ENCODE results near the gene SOHLH2. TPM values are rescaled to one million over a fixed set of nuclear protein-coding genes. Genes with fewer than 3 reads are reported as not detected.

Gene SOHLH2
- total and polyA plus RNA-seq, 2 donors: 0.32 to 2.2 TPM

DNA sequence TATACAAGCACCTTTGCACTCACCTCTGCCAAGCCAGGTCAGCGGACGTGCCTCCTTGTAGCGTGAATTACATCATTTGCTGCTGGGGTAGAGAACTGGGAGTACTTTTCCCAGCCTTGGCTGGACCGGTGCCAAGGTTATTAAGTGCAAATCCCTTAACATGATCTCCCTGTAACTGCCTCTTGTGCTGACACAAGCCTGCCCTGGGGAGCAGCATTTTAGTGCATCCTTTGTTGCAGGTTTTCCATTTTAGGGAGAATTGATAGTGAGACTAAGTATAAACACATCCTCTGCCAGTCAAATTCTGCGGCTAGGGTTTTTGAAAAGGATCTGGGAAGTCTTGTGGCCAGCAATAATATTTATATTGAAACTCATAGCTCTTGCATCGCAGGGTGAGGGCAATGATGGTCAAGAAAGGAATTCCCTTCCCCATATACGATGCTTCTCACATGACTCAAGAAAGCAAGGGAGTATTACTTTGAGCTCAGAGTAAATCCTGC lies 50.5 kb downstream of the SOHLH2 start:
- Histone ChIP-seq H3K4me1 (ENCODE audit: insufficient read depth) (no peaks in the 10 kb centered on the region), H3K36me3 (ENCODE audit: insufficient read depth) (no peaks in the 10 kb centered on the region), H3K27ac (ENCODE audit: low read depth) (no peak overlapping the region), H3K4me3 (ENCODE audit: low read depth, low read length) (no peak overlapping the region)
- no peak for DNase-seq (ENCODE audit: extremely low spot score)
- WGBS: 29% methylated on average over 7 of the region's 7 CpGs

DNA sequence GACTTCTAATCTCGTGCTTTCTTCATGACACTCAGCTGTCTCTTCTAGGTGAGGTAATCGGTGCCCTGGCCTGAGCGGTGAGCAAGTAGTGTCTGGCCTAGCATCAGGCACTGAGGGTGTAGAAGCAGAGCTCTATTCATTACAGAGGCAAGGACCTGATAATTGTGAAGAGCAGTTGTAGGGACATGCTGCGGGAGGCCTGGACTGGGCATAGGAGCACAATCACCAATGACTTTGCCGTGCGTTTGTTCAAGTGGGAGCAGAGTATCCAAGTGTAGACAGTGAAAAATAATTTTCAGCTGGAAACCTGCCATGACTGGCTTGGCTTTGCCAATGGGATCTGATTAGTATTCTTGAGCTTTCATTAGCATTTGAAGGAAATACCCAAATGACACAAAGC lies 51.1 kb downstream of the SOHLH2 start:
- WGBS: 85% methylated on average over 6 of the region's 6 CpGs

DNA sequence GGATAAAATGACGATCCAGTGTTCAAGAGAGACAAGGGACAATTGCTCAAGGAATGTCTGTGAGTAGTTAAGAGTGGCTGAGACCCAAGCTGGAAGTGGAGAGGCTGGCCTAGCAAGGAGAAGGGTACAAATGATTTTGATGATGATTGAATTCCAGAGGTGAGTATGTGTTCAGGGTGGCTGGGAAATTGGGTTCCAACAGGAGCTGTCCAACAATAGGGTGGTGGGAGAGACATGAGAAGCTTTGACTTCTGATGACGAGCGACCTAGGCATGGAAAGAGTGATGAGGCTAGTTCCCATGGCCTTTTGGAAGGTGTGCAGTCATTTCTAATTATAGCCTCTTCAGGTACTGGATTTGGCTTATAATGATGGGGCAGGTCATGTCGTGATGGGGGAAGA lies 54.1 kb downstream of the SOHLH2 start:
- Histone ChIP-seq H3K4me1 (ENCODE audit: insufficient read depth) (no peaks in the 10 kb centered on the region), H3K27ac (ENCODE audit: low read depth) (no peak overlapping the region), H3K4me3 (ENCODE audit: low read depth, low read length) (no peak overlapping the region), H3K36me3 (ENCODE audit: insufficient read depth) (no peaks in the 10 kb centered on the region)
- 88% methylated on average over 4 of the region's 4 CpGs for WGBS
- no peak for DNase-seq (ENCODE audit: extremely low spot score)

More for the DNA sequence above, 51.1 kb downstream of the SOHLH2 start:
- Histone ChIP-seq H3K4me3 (ENCODE audit: low read depth, low read length) (no peak overlapping the region), H3K36me3 (ENCODE audit: insufficient read depth) (no peaks in the 10 kb centered on the region), H3K4me1 (ENCODE audit: insufficient read depth) (no peaks in the 10 kb centered on the region), H3K27ac (ENCODE audit: low read depth) (no peak overlapping the region)
- DNase-seq (ENCODE audit: extremely low spot score): no peak

DNA sequence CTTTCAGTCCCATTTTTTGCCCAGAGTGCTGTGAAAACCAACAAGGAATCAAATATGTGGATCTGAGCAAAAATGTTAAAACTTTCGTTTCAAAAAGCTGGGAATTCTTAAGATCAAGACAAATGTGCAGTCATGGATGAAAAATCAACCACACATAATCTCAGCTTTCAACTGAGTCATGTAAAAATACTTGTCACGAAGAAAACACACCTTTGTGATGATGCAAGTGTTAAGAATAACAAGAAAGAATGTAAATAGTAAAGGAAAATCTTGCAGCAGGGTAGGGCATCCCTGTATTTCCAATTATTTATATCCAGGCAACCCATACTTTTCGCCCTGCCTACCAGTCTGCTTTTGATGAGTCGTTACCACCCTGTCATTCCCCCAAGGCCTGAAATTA lies 55.7 kb downstream of the SOHLH2 start:
- WGBS: 83% methylated on average over 4 of the region's 4 CpGs

DNA sequence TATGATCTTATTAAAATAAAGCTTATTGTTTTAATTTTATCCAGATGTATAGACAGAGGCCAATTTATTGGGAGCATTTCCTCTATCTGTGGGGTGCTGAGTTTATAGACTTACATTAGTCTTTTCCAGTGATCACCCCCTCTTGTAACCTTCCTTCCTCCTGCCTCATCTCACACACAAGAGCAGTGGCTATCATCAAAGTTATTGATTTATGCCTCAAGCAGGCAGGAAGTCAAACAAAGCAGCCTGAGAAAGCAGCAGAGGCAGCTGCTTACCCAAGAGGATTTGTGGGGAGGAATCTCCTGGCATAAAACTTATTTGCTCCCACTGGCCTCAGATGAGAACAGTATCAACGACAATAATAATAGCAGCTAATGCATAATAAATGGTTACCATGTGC lies 56.9 kb downstream of the SOHLH2 start:
- Histone ChIP-seq H3K27ac (ENCODE audit: low read depth) (no peak overlapping the region), H3K4me1 (ENCODE audit: insufficient read depth) (no peaks in the 10 kb centered on the region), H3K4me3 (ENCODE audit: low read depth, low read length) (no peak overlapping the region), H3K36me3 (ENCODE audit: insufficient read depth) (no peaks in the 10 kb centered on the region)
- 33% methylated on average over 1 of the region's 1 CpG for WGBS
- DNase-seq (ENCODE audit: extremely low spot score): no peak

More for the DNA sequence above, 55.7 kb downstream of the SOHLH2 start:
- H3K4me1 ChIP-seq (ENCODE audit: insufficient read depth): no peaks in the 10 kb centered on the region
- no peak overlapping the region for H3K27ac ChIP-seq (ENCODE audit: low read depth)
- no peak overlapping the region for H3K4me3 ChIP-seq (ENCODE audit: low read depth, low read length)
- no peak for DNase-seq (ENCODE audit: extremely low spot score)
- H3K36me3 ChIP-seq (ENCODE audit: insufficient read depth): no peaks in the 10 kb centered on the region

DNA sequence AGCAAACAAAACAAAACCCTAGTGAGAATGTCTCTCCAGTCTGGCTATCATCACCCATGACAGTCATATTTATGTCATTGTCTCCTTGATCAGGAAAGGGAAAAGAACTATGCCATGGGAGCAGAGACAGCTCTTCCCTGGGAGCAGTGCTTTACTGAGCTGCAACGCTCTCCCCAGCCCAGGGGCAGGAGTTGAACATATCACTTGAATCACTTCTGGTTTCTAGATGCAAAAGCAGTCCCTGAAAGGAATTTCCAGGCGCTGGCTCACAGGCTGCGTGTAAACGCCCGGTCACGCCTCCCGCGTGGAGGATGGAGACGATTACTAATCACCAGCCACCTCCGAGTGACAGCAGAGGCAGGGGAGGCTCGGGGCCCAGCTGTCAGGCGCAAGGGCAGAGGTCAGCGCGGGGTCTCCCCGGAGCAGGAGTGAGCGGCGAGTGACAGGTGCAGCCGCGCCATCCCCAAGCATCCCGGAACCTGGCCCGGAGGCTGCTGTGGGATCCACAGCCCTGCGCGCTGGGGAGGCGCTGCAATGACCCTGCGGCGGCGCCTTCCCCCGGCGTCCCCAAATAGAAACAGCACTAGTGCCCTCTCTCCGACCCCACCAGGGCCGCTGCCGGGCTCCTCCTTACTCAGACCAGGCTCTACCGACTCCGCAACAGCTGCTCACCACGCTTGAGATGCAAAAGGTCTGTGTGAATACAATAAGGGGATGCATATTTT lies 59.6 kb downstream of the SOHLH2 start:
- Histone ChIP-seq H3K36me3 (ENCODE audit: insufficient read depth) (no peaks in the 10 kb centered on the region), H3K4me3 (ENCODE audit: low read depth, low read length) (no peak overlapping the region), H3K4me1 (ENCODE audit: insufficient read depth) (no peaks in the 10 kb centered on the region), H3K27ac (ENCODE audit: low read depth) (no peak overlapping the region)
- no peak for DNase-seq (ENCODE audit: extremely low spot score)
- WGBS: 10% methylated on average over 35 of the region's 35 CpGs

DNA sequence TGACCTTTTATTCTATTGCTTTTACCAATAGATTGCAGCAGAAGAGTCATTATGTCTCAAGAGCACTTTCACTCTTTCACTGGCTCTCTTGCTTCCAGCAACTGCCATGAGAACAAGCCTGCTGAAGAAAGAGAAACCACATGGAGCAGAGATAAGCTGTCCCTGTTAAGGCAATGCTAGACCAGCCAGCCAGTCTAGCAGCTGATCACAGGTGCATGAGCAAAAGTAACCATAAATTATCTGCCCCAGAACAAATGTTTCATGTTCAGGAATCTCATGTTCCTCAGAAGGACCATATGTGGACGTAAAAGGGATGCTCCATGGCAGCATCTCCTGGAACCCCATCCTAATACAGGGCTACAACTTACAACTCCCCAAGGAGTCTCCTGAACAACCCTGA lies 62.8 kb downstream of the SOHLH2 start:
- H3K4me3 ChIP-seq (ENCODE audit: low read depth, low read length): no peak overlapping the region
- H3K27ac ChIP-seq (ENCODE audit: low read depth): no peak overlapping the region
- H3K4me1 ChIP-seq (ENCODE audit: insufficient read depth): no peaks in the 10 kb centered on the region
- H3K36me3 ChIP-seq (ENCODE audit: insufficient read depth): no peaks in the 10 kb centered on the region
- WGBS: 85% methylated on average over 1 of the region's 1 CpG
- no peak for DNase-seq (ENCODE audit: extremely low spot score)

DNA sequence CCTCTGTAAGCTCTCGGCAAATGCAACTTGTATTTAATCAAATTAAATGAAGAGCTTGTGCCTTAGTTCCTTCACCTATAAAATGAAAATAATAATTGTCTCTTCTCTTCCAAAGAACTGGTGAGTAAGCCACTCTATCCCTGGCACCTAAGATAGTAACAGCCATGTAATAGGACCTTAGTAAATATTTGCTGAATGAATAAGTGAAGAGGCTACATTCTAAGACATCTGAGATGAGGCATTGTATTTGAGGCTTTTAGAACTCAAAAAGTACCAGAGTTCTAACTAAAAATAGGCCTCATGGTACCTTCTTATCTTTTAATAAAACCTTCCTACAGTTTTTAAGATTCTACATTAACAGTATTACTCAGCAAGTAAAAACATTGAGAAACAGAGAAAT lies 65.9 kb downstream of the SOHLH2 start:
- no peak overlapping the region for H3K4me3 ChIP-seq (ENCODE audit: low read depth, low read length)
- DNase-seq (ENCODE audit: extremely low spot score): no peak
- H3K27ac ChIP-seq (ENCODE audit: low read depth): no peak overlapping the region
- H3K36me3 ChIP-seq (ENCODE audit: insufficient read depth): no peaks in the 10 kb centered on the region
- 95% methylated on average over 1 of the region's 1 CpG for WGBS
- H3K4me1 ChIP-seq (ENCODE audit: insufficient read depth): no peaks in the 10 kb centered on the region

DNA sequence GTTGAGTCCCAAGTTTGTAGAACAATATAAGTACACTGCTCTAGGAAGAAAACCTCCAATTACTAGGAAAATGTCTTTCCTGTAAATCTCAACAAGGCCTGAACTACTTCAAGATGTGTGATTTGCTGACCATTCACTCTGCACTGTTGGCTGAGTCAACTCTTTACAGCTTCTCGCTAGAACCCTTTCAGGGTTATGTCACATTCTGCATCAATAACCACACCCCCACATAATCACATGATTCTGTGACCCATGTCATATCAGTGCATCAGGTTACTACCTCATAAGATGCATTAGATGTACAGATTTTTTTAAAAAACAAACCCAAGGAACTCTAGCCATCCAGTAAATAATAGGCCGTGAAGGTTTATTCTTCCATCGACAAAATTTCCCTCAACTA lies 67.0 kb downstream of the SOHLH2 start:
- no peak overlapping the region for H3K4me3 ChIP-seq (ENCODE audit: low read depth, low read length)
- no peaks in the 10 kb centered on the region for H3K4me1 ChIP-seq (ENCODE audit: insufficient read depth)
- DNase-seq (ENCODE audit: extremely low spot score): no peak
- 94% methylated on average over 3 of the region's 3 CpGs for WGBS
- H3K36me3 ChIP-seq (ENCODE audit: insufficient read depth): no peaks in the 10 kb centered on the region
- no peak overlapping the region for H3K27ac ChIP-seq (ENCODE audit: low read depth)

DNA sequence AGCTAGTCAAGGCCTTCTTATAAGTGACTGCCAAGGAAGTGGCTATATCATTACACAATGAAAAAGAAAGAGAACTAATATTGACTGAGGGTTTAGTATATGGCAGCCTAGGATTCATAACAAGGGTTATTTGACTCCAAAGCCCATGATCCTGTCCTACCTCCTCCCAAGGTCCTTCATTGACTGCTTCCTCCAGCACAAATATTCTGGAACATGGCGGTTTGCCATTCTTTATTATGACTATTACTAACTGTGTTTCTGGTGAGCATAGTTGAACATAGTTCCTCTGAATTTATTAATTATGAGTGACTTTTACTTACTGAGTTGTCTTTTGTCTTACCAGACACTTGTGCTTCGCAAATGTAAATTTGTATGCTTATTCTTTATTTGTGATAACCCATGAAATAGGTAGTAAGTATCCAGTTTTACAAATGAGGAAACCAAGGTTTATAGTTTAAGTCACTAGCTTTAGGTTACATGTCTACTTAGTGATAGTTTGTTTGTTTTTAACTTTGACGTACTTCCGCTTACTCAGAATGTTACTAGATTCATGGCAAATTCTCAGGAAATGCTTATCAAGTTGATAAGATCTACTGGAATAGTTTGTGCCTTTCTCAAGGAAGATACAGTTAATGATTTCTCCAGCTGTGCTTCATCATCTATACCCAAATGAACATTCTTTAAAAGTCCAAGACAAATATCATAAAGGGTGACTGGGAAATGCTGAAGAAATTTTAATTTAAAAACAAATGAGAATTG lies 67.7 kb downstream of the SOHLH2 start:
- DNase-seq (ENCODE audit: extremely low spot score): no peak
- Histone ChIP-seq H3K36me3 (ENCODE audit: insufficient read depth) (no peaks in the 10 kb centered on the region), H3K4me3 (ENCODE audit: low read depth, low read length) (no peak overlapping the region), H3K4me1 (ENCODE audit: insufficient read depth) (no peaks in the 10 kb centered on the region), H3K27ac (ENCODE audit: low read depth) (no peak overlapping the region)
- 83% methylated on average over 4 of the region's 4 CpGs for WGBS

DNA sequence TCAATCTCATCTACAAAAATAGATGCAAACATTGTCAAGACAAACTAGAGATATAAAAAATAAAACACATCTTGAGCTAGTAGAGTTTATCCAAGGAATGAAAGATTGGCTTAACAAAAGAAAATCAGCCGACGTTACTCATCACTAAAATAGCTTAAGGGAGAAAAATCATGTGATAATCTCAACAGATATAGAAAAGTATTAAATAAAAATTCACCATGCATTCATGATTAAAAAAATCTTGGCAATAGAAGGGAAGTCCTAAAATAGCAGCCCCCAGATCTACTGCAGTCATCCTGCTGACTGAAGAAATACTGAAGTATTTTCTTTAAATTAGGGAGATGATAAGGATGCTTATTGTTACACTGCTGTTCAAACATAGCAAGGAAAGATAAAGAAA lies 70.6 kb downstream of the SOHLH2 start:
- H3K4me1 ChIP-seq (ENCODE audit: insufficient read depth): no peaks in the 10 kb centered on the region
- no peak for DNase-seq (ENCODE audit: extremely low spot score)
- H3K27ac ChIP-seq (ENCODE audit: low read depth): no peak overlapping the region
- no peak overlapping the region for H3K4me3 ChIP-seq (ENCODE audit: low read depth, low read length)
- WGBS: 41% methylated on average over 2 of the region's 2 CpGs
- no peaks in the 10 kb centered on the region for H3K36me3 ChIP-seq (ENCODE audit: insufficient read depth)

DNA sequence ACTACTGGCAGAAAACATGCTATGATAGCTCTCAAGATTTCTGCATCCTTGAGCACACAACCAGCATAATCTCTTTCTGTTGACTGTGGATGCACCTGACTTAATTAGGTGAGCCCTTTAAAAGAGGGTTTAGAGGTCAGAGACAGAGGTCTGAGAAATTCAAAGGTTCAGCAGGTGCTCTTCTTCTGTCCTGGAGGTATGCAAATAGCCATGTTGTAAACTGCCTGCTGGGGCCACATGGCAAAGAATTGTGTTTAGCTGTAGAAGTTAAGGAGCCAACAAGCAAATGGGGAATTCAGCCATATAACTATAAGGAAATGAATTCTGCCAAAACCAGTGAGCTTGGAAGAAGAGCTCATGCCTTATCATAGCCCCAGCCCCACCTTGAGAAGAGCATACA lies 71.6 kb downstream of the SOHLH2 start:
- no peak overlapping the region for H3K4me3 ChIP-seq (ENCODE audit: low read depth, low read length)
- no peaks in the 10 kb centered on the region for H3K36me3 ChIP-seq (ENCODE audit: insufficient read depth)
- H3K4me1 ChIP-seq (ENCODE audit: insufficient read depth): no peaks in the 10 kb centered on the region
- H3K27ac ChIP-seq (ENCODE audit: low read depth): no peak overlapping the region
- DNase-seq (ENCODE audit: extremely low spot score): no peak

DNA sequence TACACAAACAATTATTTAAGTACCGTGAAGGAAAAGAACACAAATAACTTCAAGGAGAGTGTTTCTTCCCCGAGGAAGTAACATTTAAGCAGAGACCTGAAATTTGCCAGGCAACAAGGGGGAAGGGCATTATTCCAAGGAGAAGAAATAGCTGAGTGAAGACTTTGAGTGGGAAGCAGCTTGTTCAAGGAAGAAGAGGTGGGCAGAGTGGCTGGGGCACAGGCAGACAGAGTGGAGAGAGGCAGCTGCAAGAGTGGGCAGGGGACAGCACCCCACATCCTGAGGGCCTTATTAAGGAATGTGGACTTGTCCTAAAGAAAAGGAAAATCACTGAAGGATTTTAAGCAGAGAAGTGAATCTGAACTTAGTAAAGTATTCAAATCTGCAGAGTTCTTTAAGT lies 78.5 kb downstream of the SOHLH2 start:
- WGBS: 80% methylated on average over 2 of the region's 2 CpGs
- DNase-seq (ENCODE audit: extremely low spot score): no peak
- H3K36me3 ChIP-seq (ENCODE audit: insufficient read depth): no peaks in the 10 kb centered on the region
- no peak overlapping the region for H3K27ac ChIP-seq (ENCODE audit: low read depth)
- no peak overlapping the region for H3K4me3 ChIP-seq (ENCODE audit: low read depth, low read length)
- H3K4me1 ChIP-seq (ENCODE audit: insufficient read depth): no peaks in the 10 kb centered on the region

DNA sequence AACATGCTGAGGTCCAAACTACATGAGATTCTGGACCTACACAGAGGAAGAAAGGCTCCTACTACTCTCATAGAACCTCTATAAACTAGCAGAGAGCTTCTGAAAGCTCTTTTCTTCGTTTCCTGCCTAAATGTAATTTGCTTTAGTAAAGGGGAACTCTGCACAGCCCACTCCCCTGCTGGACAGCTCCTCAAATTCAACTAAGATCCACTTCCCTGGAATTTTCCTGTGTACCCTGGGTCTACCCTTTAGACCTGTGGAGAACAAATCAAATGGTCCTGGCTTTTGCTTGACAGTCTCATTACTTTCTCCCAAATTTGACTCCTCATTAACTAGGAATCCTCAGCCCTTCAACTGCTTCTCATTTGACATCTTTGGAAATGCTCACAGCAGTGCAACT lies 79.7 kb downstream of the SOHLH2 start:
- WGBS: 48% methylated on average over 1 of the region's 1 CpG
- Histone ChIP-seq H3K27ac (ENCODE audit: low read depth) (no peak overlapping the region), H3K4me1 (ENCODE audit: insufficient read depth) (no peaks in the 10 kb centered on the region), H3K36me3 (ENCODE audit: insufficient read depth) (no peaks in the 10 kb centered on the region), H3K4me3 (ENCODE audit: low read depth, low read length) (no peak overlapping the region)
- DNase-seq (ENCODE audit: extremely low spot score): no peak

All from urinary bladder (tissue), 4 donors.